Limb (tissue), 2 donors: ENCODE results near the gene CDPF1.
A peak's percentile ranks its signal among the peaks of the same experiment; 100 is the strongest.

ENCODE experiments used
- DNase-seq, 2 donors: peaks; one replicate each; pipeline ENCODE4 v3.0.0-alpha.2; 2016; ENCODE audit errors: extremely low spot score in 2 of 2

CDPF1 gene

DNA sequence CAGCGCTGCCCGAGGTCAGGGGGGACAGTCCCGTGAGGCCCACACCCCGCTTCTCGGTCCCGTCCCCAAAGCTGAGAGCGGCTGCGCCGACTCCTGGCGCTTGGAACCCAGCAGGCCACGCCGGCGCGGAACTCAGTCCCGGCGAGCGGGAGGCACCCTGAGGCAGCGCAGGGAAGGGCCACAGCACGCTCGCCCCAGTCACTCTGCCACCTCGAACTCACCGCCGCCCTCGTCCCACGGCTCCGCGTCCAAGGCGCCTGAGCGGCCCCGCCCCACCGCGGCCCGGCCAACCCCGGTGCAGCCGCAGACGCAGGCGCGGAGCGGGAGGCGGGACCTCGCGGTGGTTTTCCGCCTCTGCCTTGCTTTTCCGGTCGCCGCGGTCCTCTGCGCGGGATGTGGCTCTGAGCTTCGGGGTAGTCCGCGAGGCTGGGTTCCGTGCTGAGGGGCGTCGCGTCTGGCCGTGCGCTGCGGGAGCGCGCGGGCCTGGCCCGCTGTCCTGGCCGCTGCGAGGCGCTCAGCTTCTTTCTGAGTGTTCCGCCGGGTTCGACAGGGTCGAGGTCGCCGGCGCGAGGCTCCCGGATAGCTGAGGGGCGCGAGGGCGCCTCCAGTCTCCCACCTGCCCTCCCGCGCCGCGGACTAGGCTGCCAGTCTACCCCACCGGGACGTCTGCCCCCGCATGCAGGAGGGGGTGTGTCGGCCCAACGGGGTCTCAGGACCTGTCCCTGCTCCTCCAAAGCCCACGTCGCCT, at the start of gene CDPF1:
Gene CDPF1, minus strand, starts transcription at position 259 of the 748 bp plus-strand sequence. CDS start 2,009 bp downstream, outside the sequence.
- DNase-seq, result peak; percentile 80 to 91

- DNase-seq, result no peak
These were observed 49.0 kb upstream of the CDPF1 start for GRCh38 chr22:46299101-46299500.

- DNase-seq, result no peak
These were observed 47.2 kb upstream of the CDPF1 start for GRCh38 chr22:46297151-46297812.

GRCh38 chr22:46296257-46297150, 46.4 kb upstream of the CDPF1 start, which contains the start of gene GTSE1:
GTSE1 (plus strand) TSS chr22:46296870; CDS start chr22:46297401, 531 bp downstream.
- DNase-seq, result peak; percentile 96 to 99

DNA sequence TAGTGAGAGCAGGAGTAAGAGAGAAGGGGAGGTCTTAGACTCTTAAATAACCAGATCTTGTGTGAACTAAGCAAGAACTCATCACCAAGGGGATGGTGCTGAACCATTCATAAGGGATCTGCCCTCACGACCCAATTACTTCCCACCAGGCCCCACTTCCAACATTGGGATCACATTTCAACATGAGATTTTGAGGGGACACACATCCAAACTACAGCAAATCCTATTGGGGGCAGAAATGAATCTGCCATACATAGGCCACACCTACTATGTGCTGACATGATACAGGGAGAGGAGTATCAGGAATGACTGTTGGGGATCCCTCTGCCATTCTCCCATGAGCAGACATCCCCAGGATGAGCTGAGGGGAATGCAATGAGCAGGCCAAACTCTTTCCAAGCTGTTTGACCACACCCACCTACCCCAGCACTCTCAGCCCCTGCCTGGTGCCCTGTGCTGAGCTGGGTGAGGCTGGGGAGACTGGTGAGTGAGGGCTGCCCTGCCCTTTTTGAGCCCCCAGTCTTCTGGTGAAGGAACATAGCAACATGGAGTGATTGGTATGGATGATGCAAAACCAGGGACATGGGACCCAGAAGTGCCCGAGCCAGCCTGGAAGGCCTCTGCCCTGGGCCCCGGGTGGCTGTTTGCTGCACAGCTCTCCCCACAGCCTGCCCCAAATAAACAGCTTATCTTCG, 45.3 kb upstream of the CDPF1 start:
- no peak for DNase-seq

DNA sequence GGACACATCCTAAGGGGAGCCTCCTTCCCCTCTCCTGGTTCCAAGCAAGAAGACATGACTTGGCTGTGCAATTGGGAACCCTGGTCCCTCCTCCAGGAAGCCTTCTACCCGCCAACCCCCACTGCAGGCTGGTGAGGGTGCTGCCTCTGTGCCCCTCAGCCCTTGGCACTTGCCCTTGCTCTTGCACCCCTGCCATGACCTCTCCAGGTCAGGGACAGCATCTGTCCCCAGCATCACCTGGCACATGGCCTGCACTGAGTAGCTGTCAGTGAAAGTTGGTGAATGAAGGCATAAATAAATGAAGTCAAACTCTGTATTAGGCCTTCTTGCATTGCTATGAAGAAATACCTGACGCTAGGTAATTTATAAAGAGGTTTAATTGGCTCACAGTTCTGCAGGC, 44.7 kb upstream of the CDPF1 start:
- no peak for DNase-seq

- DNase-seq, result peak in 1 of 2 donors; percentile 27
These were observed 43.6 kb upstream of the CDPF1 start for GRCh38 chr22:46293577-46294260.

GRCh38 chr22:46292732-46293131, 42.6 kb upstream of the CDPF1 start:
- DNase-seq, result no peak

DNA sequence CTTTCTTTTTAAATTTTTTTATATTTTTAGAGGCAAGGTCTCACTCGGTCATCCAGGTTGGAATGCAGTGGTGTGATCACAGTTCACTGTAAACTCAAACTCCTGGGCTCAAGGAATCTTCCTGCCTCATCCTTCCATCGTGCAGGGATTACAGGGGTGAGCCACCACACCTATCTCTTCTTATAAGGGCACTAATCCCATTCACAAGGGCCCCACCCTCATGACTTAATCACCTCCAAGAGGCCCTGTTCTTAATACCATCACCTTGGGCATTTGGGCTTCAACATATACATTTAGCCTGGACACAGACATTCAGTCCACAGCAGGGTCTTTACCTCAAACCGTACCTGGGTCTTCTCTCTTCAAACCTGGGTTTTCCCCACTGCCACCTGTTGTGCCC, 42.1 kb upstream of the CDPF1 start:
- DNase-seq, result no peak

- DNase-seq, result no peak
These were observed 41.0 kb upstream of the CDPF1 start for GRCh38 chr22:46290843-46291785.

- DNase-seq, result no peak
These were observed 40.2 kb upstream of the CDPF1 start for GRCh38 chr22:46290121-46290842.

DNA sequence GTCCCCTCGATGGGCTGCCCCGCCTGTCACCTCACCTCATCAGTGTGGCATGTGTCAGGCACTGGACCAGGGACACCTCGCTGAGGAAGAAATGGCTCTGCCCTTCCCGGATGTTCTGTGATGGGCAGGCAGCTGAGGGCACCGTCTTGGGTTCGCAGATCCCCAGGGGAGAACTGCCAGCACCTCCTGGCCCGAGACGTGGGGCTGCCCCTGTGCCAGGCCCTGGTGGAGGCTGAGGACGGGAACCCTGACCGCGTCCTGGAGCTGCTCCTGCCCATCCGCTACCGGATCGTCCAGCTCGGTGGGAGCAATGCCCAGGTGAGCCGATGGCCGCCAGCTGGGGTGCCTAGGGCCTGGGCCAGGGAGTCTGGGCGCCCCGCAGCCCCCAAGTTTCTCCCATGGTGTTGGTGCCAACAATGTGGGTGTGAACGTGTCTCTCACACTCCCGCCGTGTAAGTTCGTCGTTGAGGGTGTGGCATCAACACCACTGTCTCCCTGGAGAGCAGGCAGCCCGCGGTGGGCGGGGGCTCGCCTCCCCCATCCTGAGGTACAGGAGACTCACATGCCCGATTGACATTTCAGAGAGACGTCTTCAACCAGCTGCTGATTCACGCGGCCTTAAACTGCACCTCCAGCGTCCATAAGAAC, 39.3 kb upstream of the CDPF1 start:
- no peak for DNase-seq

GRCh38 chr22:46288846-46289243, 38.8 kb upstream of the CDPF1 start:
- no peak for DNase-seq

DNA sequence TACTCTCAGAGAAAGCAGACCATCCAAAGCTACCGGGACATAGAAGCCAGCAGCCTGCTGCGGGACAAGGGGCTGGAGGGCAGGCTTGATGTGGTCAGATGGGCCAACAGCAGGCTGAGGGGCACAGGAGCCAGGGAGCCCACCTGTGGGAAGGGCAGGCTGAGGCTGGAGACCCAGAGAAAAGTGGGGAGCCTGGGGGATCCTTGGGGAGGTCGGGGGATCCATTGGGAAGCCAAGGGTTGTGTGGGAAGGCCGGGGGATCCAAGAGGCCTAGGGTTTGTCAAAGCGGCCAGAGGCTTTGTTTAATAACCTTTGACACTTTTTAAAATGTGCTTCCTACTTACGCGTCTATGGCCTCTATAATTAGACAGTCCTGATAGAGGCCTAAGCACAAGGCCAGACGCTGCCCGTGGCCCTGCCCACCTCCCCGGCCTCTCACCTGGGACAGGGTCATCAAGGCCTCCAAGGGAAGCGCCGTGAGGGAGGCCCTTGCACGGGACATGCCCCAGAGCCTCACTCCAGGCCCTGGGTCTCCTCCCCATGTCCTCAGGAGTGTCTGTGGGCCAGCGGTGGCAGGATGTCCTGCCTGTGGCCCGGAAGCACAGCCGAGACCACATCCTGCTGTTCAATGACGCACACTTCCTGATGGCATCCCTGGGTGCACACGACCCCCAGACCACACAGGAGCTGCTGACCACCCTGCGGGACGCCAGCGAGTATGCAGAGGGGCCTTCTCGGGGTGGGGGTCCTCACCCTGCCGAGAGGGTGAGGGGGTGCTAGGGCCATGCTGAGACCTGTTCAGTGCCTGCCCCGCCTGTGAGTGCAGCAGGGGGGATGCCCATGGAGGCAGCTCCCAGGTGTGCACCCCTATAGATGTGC, 38.0 kb upstream of the CDPF1 start:
- DNase-seq, result no peak

DNA sequence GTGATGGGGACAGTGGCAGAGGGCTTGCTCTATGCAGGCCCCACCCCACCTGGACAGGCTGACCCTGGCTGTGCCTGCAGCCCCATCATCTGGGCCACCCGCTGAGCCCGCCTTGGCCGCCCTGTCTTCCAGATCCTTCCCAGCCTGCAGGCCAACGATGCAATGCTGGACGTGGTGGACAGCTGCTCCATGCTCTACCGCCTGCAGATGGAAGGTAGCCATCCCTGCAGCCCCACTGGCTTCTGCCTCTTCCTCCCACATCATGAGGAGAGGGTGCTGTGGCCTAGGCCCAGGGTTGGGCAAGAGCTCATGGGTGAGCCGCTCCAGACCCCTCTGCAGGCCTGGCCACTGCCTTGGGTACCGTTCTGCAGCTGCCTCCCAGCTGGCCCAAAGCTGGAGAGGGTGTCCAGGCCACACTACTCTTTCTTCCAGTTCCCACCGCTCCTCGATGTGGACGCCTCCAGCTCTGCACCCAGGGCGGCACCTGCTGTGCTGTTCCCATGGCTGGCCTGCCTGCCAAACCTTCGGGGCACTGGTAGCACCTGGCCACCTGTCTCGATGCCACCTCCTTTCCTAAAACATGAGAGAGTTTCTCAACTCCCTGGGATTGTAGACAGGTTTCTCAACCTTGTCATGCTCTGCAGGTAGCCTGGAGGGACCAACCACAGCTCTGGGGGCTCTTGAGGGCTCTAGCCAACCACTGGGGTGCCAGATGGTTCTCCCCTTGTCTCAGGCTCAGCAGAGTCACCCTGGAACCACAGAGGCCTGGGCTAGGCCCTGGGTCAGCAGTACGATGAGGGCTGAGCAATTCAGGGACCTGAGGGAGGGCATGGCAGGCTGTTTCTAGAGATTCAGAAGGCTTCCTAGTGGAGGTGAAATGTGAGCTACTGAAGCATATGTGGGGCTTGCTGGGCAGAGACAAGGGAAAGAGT, 37.1 kb upstream of the CDPF1 start:
- DNase-seq, result no peak

- no peak for DNase-seq
These were observed 35.9 kb upstream of the CDPF1 start for GRCh38 chr22:46286006-46286405.
